Mucosa of rectum (tissue), 2 donors: ENCODE data around the gene OBP2A.

ENCODE experiments used
- H3K27ac ChIP-seq, 2 donors: one replicate each; pipeline ENCODE4 v1.7.0; 2013; ENCODE audit warnings: inconsistent platforms in 2 of 2, low read depth in 2 of 2, low read length in 2 of 2
- H3K27me3 ChIP-seq, 2 donors: one replicate each; pipeline ENCODE4 v1.7.0; 2013; ENCODE audit warnings: low read length in 2 of 2; ENCODE audit not compliant: control insufficient read depth in 2 of 2, insufficient read depth in 2 of 2
- H3K36me3 ChIP-seq, 2 donors: one replicate each; pipeline ENCODE4 v1.7.0; 2013; ENCODE audit warnings: low read length in 2 of 2; ENCODE audit not compliant: control insufficient read depth in 2 of 2, insufficient read depth in 2 of 2
- H3K4me1 ChIP-seq, 2 donors: one replicate each; pipeline ENCODE4 v1.7.0; 2013; ENCODE audit warnings: low read length in 2 of 2, mild to moderate bottlenecking in 1 of 2; ENCODE audit not compliant: control insufficient read depth in 2 of 2, insufficient read depth in 2 of 2
- H3K4me3 ChIP-seq, 2 donors: one replicate each; pipeline ENCODE4 v1.7.0; 2013; ENCODE audit warnings: low read length in 2 of 2
- H3K9ac ChIP-seq, 2 donors: one replicate each; pipeline ENCODE4 v1.7.0; 2013; ENCODE audit warnings: low read length in 2 of 2, low read depth in 1 of 2, mild to moderate bottlenecking in 1 of 2
- H3K9me3 ChIP-seq, 2 donors: one replicate each; pipeline ENCODE4 v1.7.0; 2013; ENCODE audit warnings: low read length in 2 of 2; ENCODE audit not compliant: control insufficient read depth in 2 of 2
- donor health status: healthy.
- donor health status: Normal muscosa, but diverticular disease.

Gene OBP2A

GRCh38 chr9:135503371-135504261 is 42.3 kb upstream of the OBP2A start:
- no peaks in the 10 kb centered on the region for H3K27me3 ChIP-seq
- H3K4me3 ChIP-seq = no peak overlapping the region
- peaks cover 14 to 17% of the 10 kb centered on the region in 2 donors for H3K36me3 ChIP-seq
- no peak overlapping the region for H3K27ac ChIP-seq
- no peaks in the 10 kb centered on the region for H3K9me3 ChIP-seq
- H3K9ac ChIP-seq = no peak overlapping the region
- peaks cover 20 to 21% of the 10 kb centered on the region in 2 donors for H3K4me1 ChIP-seq

- no peak overlapping the region for H3K9ac ChIP-seq
- peaks cover 0 to 2% of the 10 kb centered on the region in 2 donors for H3K9me3 ChIP-seq
- H3K4me1 ChIP-seq = peaks cover 15% of the 10 kb centered on the region in 2 donors
- H3K36me3 ChIP-seq = peaks cover 14 to 17% of the 10 kb centered on the region in 2 donors
- H3K27ac ChIP-seq = no peak overlapping the region
- H3K27me3 ChIP-seq = no peaks in the 10 kb centered on the region
- H3K4me3 ChIP-seq = no peak overlapping the region
These were observed 41.4 kb upstream of the OBP2A start for GRCh38 chr9:135504262-135505243.

- Histone ChIP-seq H3K27ac (no peak overlapping the region), H3K9ac (no peak overlapping the region), H3K27me3 (no peaks in the 10 kb centered on the region), H3K4me3 (no peak overlapping the region), H3K9me3 (peaks cover 0 to 2% of the 10 kb centered on the region in 2 donors), H3K36me3 (peaks cover 14 to 17% of the 10 kb centered on the region in 2 donors), H3K4me1 (peaks cover 10% of the 10 kb centered on the region in 2 donors)
These were observed 40.3 kb upstream of the OBP2A start for GRCh38 chr9:135505406-135506187.

GRCh38 chr9:135506327-135507103 is 39.4 kb upstream of the OBP2A start:
- no peak overlapping the region for H3K4me3 ChIP-seq
- H3K4me1 ChIP-seq = peaks cover 4 to 6% of the 10 kb centered on the region in 2 donors
- H3K27me3 ChIP-seq = no peaks in the 10 kb centered on the region
- H3K27ac ChIP-seq = no peak overlapping the region
- peaks cover 0 to 2% of the 10 kb centered on the region in 2 donors for H3K9me3 ChIP-seq
- peaks cover 14 to 17% of the 10 kb centered on the region in 2 donors for H3K36me3 ChIP-seq
- H3K9ac ChIP-seq = no peak overlapping the region

- no peak overlapping the region for H3K4me3 ChIP-seq
- no peaks in the 10 kb centered on the region for H3K4me1 ChIP-seq
- H3K27me3 ChIP-seq = no peaks in the 10 kb centered on the region
- H3K9ac ChIP-seq = no peak overlapping the region
- H3K36me3 ChIP-seq = peaks cover 14 to 17% of the 10 kb centered on the region in 2 donors
- peaks cover 0 to 2% of the 10 kb centered on the region in 2 donors for H3K9me3 ChIP-seq
- H3K27ac ChIP-seq = no peak overlapping the region
These were observed 38.6 kb upstream of the OBP2A start for GRCh38 chr9:135507104-135508035.

- Histone ChIP-seq H3K36me3 (peaks cover 10 to 12% of the 10 kb centered on the region in 2 donors), H3K9ac (no peak overlapping the region), H3K27me3 (no peaks in the 10 kb centered on the region), H3K27ac (no peak overlapping the region), H3K9me3 (peaks cover 0 to 2% of the 10 kb centered on the region in 2 donors), H3K4me3 (no peak overlapping the region), H3K4me1 (no peaks in the 10 kb centered on the region)
These were observed 37.6 kb upstream of the OBP2A start for GRCh38 chr9:135508211-135508820.

GRCh38 chr9:135509458-135509857 is 36.5 kb upstream of the OBP2A start:
- no peak overlapping the region for H3K27ac ChIP-seq
- H3K4me3 ChIP-seq = no peak overlapping the region
- H3K9ac ChIP-seq = no peak overlapping the region
- H3K27me3 ChIP-seq = no peaks in the 10 kb centered on the region
- H3K9me3 ChIP-seq = peaks cover 0 to 2% of the 10 kb centered on the region in 2 donors
- H3K4me1 ChIP-seq = no peaks in the 10 kb centered on the region
- peaks cover 0 to under 1% of the 10 kb centered on the region in 2 donors for H3K36me3 ChIP-seq

- no peak overlapping the region for H3K9ac ChIP-seq
- H3K4me3 ChIP-seq = no peak overlapping the region
- H3K9me3 ChIP-seq = peaks cover 0 to 2% of the 10 kb centered on the region in 2 donors
- no peaks in the 10 kb centered on the region for H3K4me1 ChIP-seq
- no peak overlapping the region for H3K27ac ChIP-seq
- no peaks in the 10 kb centered on the region for H3K36me3 ChIP-seq
- no peaks in the 10 kb centered on the region for H3K27me3 ChIP-seq
These were observed 33.7 kb upstream of the OBP2A start for GRCh38 chr9:135512241-135512603.
